Kidney glomerular epithelial cell (primary cell): Measurements from ENCODE around the gene B3GNT2.
"Not testable (repeated sequence)": the region's sequence is repeated elsewhere in the genome, so short reads cannot be mapped to it uniquely, and the experiment has no call there.

Experiments
- DNase-seq: peaks from one replicate; lab custom pipeline; 2025; lab: John Stamatoyannopoulos, UW

B3GNT2 gene

GRCh38 chr2:62195421-62196277 lies at the start of gene B3GNT2:
Gene B3GNT2 (plus strand): TSS chr2:62196115. CDS start chr2:62222221, 26,106 bp downstream.
- DNase-seq = peak; percentile 77

- DNase-seq = not testable (repeated sequence)
These were observed 49.1 kb upstream of the B3GNT2 start for GRCh38 chr2:62146790-62147189.

- peak; percentile 12 for DNase-seq
These were observed 48.2 kb upstream of the B3GNT2 start for GRCh38 chr2:62147610-62148301.

- DNase-seq = peak; percentile 60
These were observed 46.2 kb upstream of the B3GNT2 start for GRCh38 chr2:62149708-62150107.

- DNase-seq = no peak
These were observed 45.2 kb upstream of the B3GNT2 start for GRCh38 chr2:62150597-62151305.

- no peak for DNase-seq
These were observed 44.6 kb upstream of the B3GNT2 start for GRCh38 chr2:62151306-62151638.

GRCh38 chr2:62152000-62152399 lies 43.9 kb upstream of the B3GNT2 start:
- no peak for DNase-seq

- DNase-seq = no peak
These were observed 38.9 kb upstream of the B3GNT2 start for GRCh38 chr2:62156861-62157496.

- DNase-seq = no peak
These were observed 37.3 kb upstream of the B3GNT2 start for GRCh38 chr2:62158444-62159121.

- not testable (repeated sequence) for DNase-seq
These were observed 35.2 kb upstream of the B3GNT2 start for GRCh38 chr2:62160691-62161090.

GRCh38 chr2:62163106-62163831 lies 32.6 kb upstream of the B3GNT2 start:
- DNase-seq = no peak

- no peak for DNase-seq
These were observed 32.1 kb upstream of the B3GNT2 start for GRCh38 chr2:62163834-62164233.

GRCh38 chr2:62175728-62176127 lies 20.2 kb upstream of the B3GNT2 start:
- no peak for DNase-seq

GRCh38 chr2:62176801-62177200 lies 19.1 kb upstream of the B3GNT2 start:
- DNase-seq = no peak

- no peak for DNase-seq
These were observed 18.4 kb upstream of the B3GNT2 start for GRCh38 chr2:62177392-62178049.

- DNase-seq = no peak
These were observed 17.1 kb upstream of the B3GNT2 start for GRCh38 chr2:62178741-62179271.

- DNase-seq = no peak
These were observed 14.9 kb upstream of the B3GNT2 start for GRCh38 chr2:62180975-62181374.

GRCh38 chr2:62181843-62182242 lies 14.1 kb upstream of the B3GNT2 start:
- DNase-seq = no peak

GRCh38 chr2:62184512-62185230 lies 11.2 kb upstream of the B3GNT2 start:
- DNase-seq = no peak
